DND-41 (cell line): ENCODE data around the gene KRTAP1-5.

Source experiments
- ATAC-seq: fragments of 200-7000 bp; cut with Tn5 transposase; 3 replicates; pipeline ENCODE4 v1.9.1; 2021; ENCODE audit warnings: low read depth; ENCODE audit not compliant: insufficient read depth
- DNase-seq: peaks from one replicate; pipeline ENCODE4 v3.0.0-alpha.2; 2020
- H2AFZ ChIP-seq: 2 replicates; pipeline ENCODE4 v1.6.0; 2012; ENCODE audit warnings: low read depth, low read length
- H3K27ac ChIP-seq: 2 replicates; pipeline ENCODE4 v1.5.1; 2012; ENCODE audit warnings: low read length, inconsistent platforms
- H3K27me3 ChIP-seq: fragments of 200-600 bp; sonication (generic); 2 replicates; pipeline ENCODE4 v1.6.0; 2012; ENCODE audit warnings: low read length, mild to moderate bottlenecking, inconsistent platforms; ENCODE audit not compliant: insufficient read depth, poor library complexity
- H3K36me3 ChIP-seq: 2 replicates; pipeline ENCODE4 v1.5.1; 2012; ENCODE audit warnings: low read length, inconsistent platforms; ENCODE audit not compliant: insufficient read depth
- H3K4me1 ChIP-seq: 2 replicates; pipeline ENCODE4 v1.5.1; 2012; ENCODE audit warnings: mild to moderate bottlenecking, low read length; ENCODE audit not compliant: insufficient read depth
- H3K4me2 ChIP-seq: 2 replicates; pipeline ENCODE4 v1.6.0; 2012; ENCODE audit warnings: mild to moderate bottlenecking, moderate library complexity, low read length, inconsistent platforms; ENCODE audit not compliant: insufficient read depth
- H3K4me3 ChIP-seq, 2 experiments: fragments of 200-600 bp in 1 of 2; shearing (Covaris generic) in 1 of 2; 2 replicates each; pipeline ENCODE4 v1.5.1; 2012 to 2016; ENCODE audit warnings: inconsistent platforms in 2 of 2, low read length in 2 of 2, mild to moderate bottlenecking in 2 of 2, low read depth in 1 of 2, moderate library complexity in 1 of 2
- H3K79me2 ChIP-seq: 2 replicates; pipeline ENCODE4 v1.6.0; 2012; ENCODE audit warnings: low read length, inconsistent platforms; ENCODE audit not compliant: insufficient read depth
- H3K9ac ChIP-seq: 2 replicates; pipeline ENCODE4 v1.6.0; 2012; ENCODE audit warnings: low read depth, mild to moderate bottlenecking, inconsistent platforms, low read length, moderate library complexity
- H3K9me3 ChIP-seq: 2 replicates; pipeline ENCODE4 v1.5.1; 2012; ENCODE audit warnings: low read length, moderate library complexity, mild to moderate bottlenecking, inconsistent platforms; ENCODE audit not compliant: insufficient read depth, severe bottlenecking
- H4K20me1 ChIP-seq: 2 replicates; pipeline ENCODE4 v1.6.0; 2012; ENCODE audit warnings: low read length; ENCODE audit not compliant: insufficient read depth
- EZH2 ChIP-seq: IDR thresholded peaks from 3 replicates; pipeline ENCODE4 v1.6.1; 2012; ENCODE audit warnings: borderline replicate concordance, low read depth, mild to moderate bottlenecking, moderate library complexity, low read length, inconsistent platforms; ENCODE audit not compliant: severe bottlenecking
- TF ChIP-seq, protein P1 (sequence below): IDR thresholded peaks from 2 replicates; pipeline ENCODE4 v1.5.1; 2012; ENCODE audit warnings: borderline replicate concordance, low read length, moderate library complexity, mild to moderate bottlenecking; ENCODE audit not compliant: poor library complexity, severe bottlenecking; ENCODE audit errors: extremely low read depth

KRTAP1-5 gene

GRCh38 chr17:40996829-40997228, 30.2 kb downstream of the KRTAP1-5 start:
- no peak overlapping the region for H3K9ac ChIP-seq
- no peak overlapping the region for H3K4me3 ChIP-seq
- H3K36me3 ChIP-seq: no peaks in the 10 kb centered on the region
- DNase-seq: no peak
- ATAC-seq: no peak
- H3K4me1 ChIP-seq: no peaks in the 10 kb centered on the region
- H2AFZ ChIP-seq: no peak overlapping the region
- no peaks in the 10 kb centered on the region for H3K9me3 ChIP-seq
- peaks cover 44% of the 10 kb centered on the region for H3K27me3 ChIP-seq
- no peaks in the 10 kb centered on the region for H4K20me1 ChIP-seq
- no peak overlapping the region for H3K4me2 ChIP-seq
- H3K27ac ChIP-seq: no peak overlapping the region
- H3K79me2 ChIP-seq: no peaks in the 10 kb centered on the region
- TF ChIP-seq, protein P1, sequence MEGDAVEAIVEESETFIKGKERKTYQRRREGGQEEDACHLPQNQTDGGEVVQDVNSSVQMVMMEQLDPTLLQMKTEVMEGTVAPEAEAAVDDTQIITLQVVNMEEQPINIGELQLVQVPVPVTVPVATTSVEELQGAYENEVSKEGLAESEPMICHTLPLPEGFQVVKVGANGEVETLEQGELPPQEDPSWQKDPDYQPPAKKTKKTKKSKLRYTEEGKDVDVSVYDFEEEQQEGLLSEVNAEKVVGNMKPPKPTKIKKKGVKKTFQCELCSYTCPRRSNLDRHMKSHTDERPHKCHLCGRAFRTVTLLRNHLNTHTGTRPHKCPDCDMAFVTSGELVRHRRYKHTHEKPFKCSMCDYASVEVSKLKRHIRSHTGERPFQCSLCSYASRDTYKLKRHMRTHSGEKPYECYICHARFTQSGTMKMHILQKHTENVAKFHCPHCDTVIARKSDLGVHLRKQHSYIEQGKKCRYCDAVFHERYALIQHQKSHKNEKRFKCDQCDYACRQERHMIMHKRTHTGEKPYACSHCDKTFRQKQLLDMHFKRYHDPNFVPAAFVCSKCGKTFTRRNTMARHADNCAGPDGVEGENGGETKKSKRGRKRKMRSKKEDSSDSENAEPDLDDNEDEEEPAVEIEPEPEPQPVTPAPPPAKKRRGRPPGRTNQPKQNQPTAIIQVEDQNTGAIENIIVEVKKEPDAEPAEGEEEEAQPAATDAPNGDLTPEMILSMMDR: no peak
- no peak for TF ChIP-seq EZH2

- H4K20me1 ChIP-seq: no peaks in the 10 kb centered on the region
- H2AFZ ChIP-seq: no peak overlapping the region
- no peaks in the 10 kb centered on the region for H3K9me3 ChIP-seq
- no peak overlapping the region for H3K4me3 ChIP-seq
- no peaks in the 10 kb centered on the region for H3K36me3 ChIP-seq
- no peak overlapping the region for H3K4me2 ChIP-seq
- no peak for ATAC-seq
- H3K27ac ChIP-seq: no peak overlapping the region
- no peak for TF ChIP-seq EZH2
- TF ChIP-seq, protein P1: no peak
- H3K79me2 ChIP-seq: no peaks in the 10 kb centered on the region
- H3K4me1 ChIP-seq: no peaks in the 10 kb centered on the region
- H3K9ac ChIP-seq: no peak overlapping the region
- H3K27me3 ChIP-seq: peaks cover 41% of the 10 kb centered on the region
- no peak for DNase-seq
These were observed 31.9 kb downstream of the KRTAP1-5 start for GRCh38 chr17:40995116-40995515.

GRCh38 chr17:40993839-40994238, 33.2 kb downstream of the KRTAP1-5 start, which contains the start of gene KRTAP3-3:
TSS of gene KRTAP3-3 (minus strand) at chr17:40994164. CDS start at chr17:40994097, 67 bp downstream.
- Histone ChIP-seq H3K36me3 (no peaks in the 10 kb centered on the region), H3K27ac (no peak within 1 kb of the TSS), H3K9ac (no peak within 1 kb of the TSS), H3K9me3 (no peaks in the 10 kb centered on the region), H3K4me2 (no peak within 1 kb of the TSS), H3K4me1 (no peaks in the 10 kb centered on the region), H3K27me3 (peaks cover 35% of the 10 kb centered on the region), H2AFZ (no peak within 1 kb of the TSS), H4K20me1 (no peaks in the 10 kb centered on the region), H3K4me3 (no peak within 1 kb of the TSS), H3K79me2 (no peaks in the 10 kb centered on the region)
- ATAC-seq: peak; percentile 33; the same call in 1 of the 3 replicates
- TF ChIP-seq, protein P1: no peak
- TF ChIP-seq EZH2: no peak
- DNase-seq: peak; percentile 13

GRCh38 chr17:40993084-40993483, 33.9 kb downstream of the KRTAP1-5 start:
- ATAC-seq (no peak), DNase-seq (no peak)
- no peaks in the 10 kb centered on the region for H3K4me1 ChIP-seq
- H3K27ac ChIP-seq: no peak overlapping the region
- H2AFZ ChIP-seq: no peak overlapping the region
- no peak overlapping the region for H3K4me3 ChIP-seq
- H3K79me2 ChIP-seq: no peaks in the 10 kb centered on the region
- H3K4me2 ChIP-seq: no peak overlapping the region
- H3K27me3 ChIP-seq: peaks cover 38% of the 10 kb centered on the region
- TF ChIP-seq, protein P1: no peak
- no peak for TF ChIP-seq EZH2
- no peaks in the 10 kb centered on the region for H3K9me3 ChIP-seq
- H3K36me3 ChIP-seq: no peaks in the 10 kb centered on the region
- no peak overlapping the region for H3K9ac ChIP-seq
- H4K20me1 ChIP-seq: no peaks in the 10 kb centered on the region
